Neural progenitor cell (in vitro differentiated cells): ENCODE data around the gene MYL3. TPM values are rescaled to one million over a fixed set of nuclear protein-coding genes. Genes with fewer than 3 reads are reported as not detected.
"Not testable (repeated sequence)": the region's sequence is repeated elsewhere in the genome, so short reads cannot be mapped to it uniquely, and the experiment has no call there.

Experiments
- DNase-seq: peaks from one replicate; pipeline ENCODE4 v3.0.0-alpha.2; 2016; ENCODE audit warnings: low spot score
- H2AFZ ChIP-seq: fragments of 200-600 bp; sonication (generic); replicated peaks from 2 replicates; pipeline ENCODE4 v1.6.1; 2016; ENCODE audit warnings: antibody characterized with exemption
- H3F3A ChIP-seq: fragments of 200-600 bp; sonication (generic); 2 replicates; pipeline ENCODE4 v1.6.1; 2016; ENCODE audit warnings: antibody characterized with exemption, low read depth
- H3K27ac ChIP-seq: fragments of 200-600 bp; sonication (generic); 2 replicates; pipeline ENCODE4 v1.5.1; 2016; ENCODE audit warnings: mild to moderate bottlenecking
- H3K27me3 ChIP-seq: fragments of 200-600 bp; sonication (generic); 2 replicates; pipeline ENCODE4 v1.6.1; 2016; ENCODE audit warnings: mild to moderate bottlenecking, moderate library complexity
- H3K36me3 ChIP-seq: fragments of 200-600 bp; sonication (generic); 2 replicates; pipeline ENCODE4 v1.5.1; 2016
- H3K4me1 ChIP-seq: fragments of 200-600 bp; sonication (generic); 2 replicates; pipeline ENCODE4 v1.6.1; 2016; ENCODE audit warnings: mixed run types
- H3K4me2 ChIP-seq: fragments of 200-600 bp; sonication (generic); 2 replicates; pipeline ENCODE4 v1.6.1; 2016
- H3K4me3 ChIP-seq: fragments of 200-600 bp; sonication (generic); 2 replicates; pipeline ENCODE4 v1.5.1; 2016
- H3K79me2 ChIP-seq: fragments of 200-600 bp; sonication (generic); 2 replicates; pipeline ENCODE4 v1.6.1; 2016; ENCODE audit warnings: low read depth
- H3K9ac ChIP-seq: fragments of 200-600 bp; sonication (generic); 2 replicates; pipeline ENCODE4 v1.6.1; 2016
- H3K9me3 ChIP-seq: fragments of 200-600 bp; sonication (generic); 2 replicates; pipeline ENCODE4 v1.5.1; 2016; ENCODE audit warnings: low read depth
- H4K20me1 ChIP-seq: fragments of 200-600 bp; sonication (generic); 2 replicates; pipeline ENCODE4 v1.6.1; 2016; ENCODE audit warnings: low read depth
- H3K27ac Mint-ChIP-seq: 3 replicates; pipeline ENCODE4 v1.8.0; 2021; ENCODE audit warnings: mixed read lengths
- H3K27me3 Mint-ChIP-seq: 2 replicates; pipeline ENCODE4 v1.8.0; 2022; ENCODE audit warnings: low read depth, mild to moderate bottlenecking, inconsistent platforms, moderate library complexity, mixed read lengths; ENCODE audit not compliant: insufficient read depth
- H3K36me3 Mint-ChIP-seq: 3 replicates; pipeline ENCODE4 v1.8.0; 2021; ENCODE audit warnings: mixed read lengths
- H3K4me1 Mint-ChIP-seq: 3 replicates; pipeline ENCODE4 v1.8.0; 2021; ENCODE audit warnings: mixed read lengths
- H3K4me3 Mint-ChIP-seq: 3 replicates; pipeline ENCODE4 v1.8.0; 2021; ENCODE audit warnings: mild to moderate bottlenecking, moderate library complexity, mixed read lengths
- H3K9me3 Mint-ChIP-seq: 3 replicates; pipeline ENCODE4 v1.8.0; 2020; ENCODE audit warnings: mixed read lengths
- CTCF ChIP-seq: fragments of 200-600 bp; sonication (generic); IDR thresholded peaks from 2 replicates; pipeline ENCODE4 v1.5.1; 2017; ENCODE audit warnings: antibody characterized with exemption, mild to moderate bottlenecking
- EZH2 ChIP-seq: fragments of 200-600 bp; sonication (generic); IDR thresholded peaks from 2 replicates; pipeline ENCODE4 v1.6.1; 2017; ENCODE audit warnings: antibody characterized with exemption, mild to moderate bottlenecking, moderate library complexity
- EZH2phosphoT487 ChIP-seq: fragments of 200-600 bp; sonication (generic); IDR thresholded peaks from 2 replicates; pipeline ENCODE4 v1.6.1; 2017; ENCODE audit warnings: antibody characterized with exemption
- total RNA-seq: library from RNA; depleted of rRNA; stranded (reverse); fragments of >200 nt; gene quantifications from 2 replicates; pipeline ENCODE4 v1.2.3, GENCODE V29; 2015; ENCODE audit warnings: low replicate concordance

The MYL3 gene
- not detected in 2 replicates for total RNA-seq

- H3K4me2 ChIP-seq: no peak within 1 kb of the TSS
- Mint-ChIP-seq H3K27ac (peak within 1 kb of the TSS; percentile 65), H3K4me3 (no peak within 1 kb of the TSS), H3K27me3 (peaks cover 2% of the 10 kb centered on the region), H3K9me3 (no peaks in the 10 kb centered on the region), H3K4me1 (peaks cover 21% of the 10 kb centered on the region), H3K36me3 (no peaks in the 10 kb centered on the region)
- no peak within 1 kb of the TSS for H3K27ac ChIP-seq
- no peaks in the 10 kb centered on the region for H3K27me3 ChIP-seq
- no peaks in the 10 kb centered on the region for H3K9me3 ChIP-seq
- H3K9ac ChIP-seq: no peak within 1 kb of the TSS
- peak; percentile 30 for DNase-seq
- H3K4me3 ChIP-seq: no peak within 1 kb of the TSS
- TF ChIP-seq EZH2 (no peak), EZH2phosphoT487 (no peak), CTCF (no peak)
- no peaks in the 10 kb centered on the region for H3K36me3 ChIP-seq
- no peaks in the 10 kb centered on the region for H4K20me1 ChIP-seq
- H3F3A ChIP-seq: no peaks in the 10 kb centered on the region
- H3K4me1 ChIP-seq: peaks cover 10% of the 10 kb centered on the region
- H3K79me2 ChIP-seq: no peaks in the 10 kb centered on the region
- H2AFZ ChIP-seq: no peak within 1 kb of the TSS
These were observed at the start of gene MYL3 for GRCh38 chr3:46863261-46863782. Gene MYL3, minus strand, starts transcription at chr3:46863444. Its CDS starts 54 bp downstream, at chr3:46863390.

GRCh38 chr3:46912986-46913385 lies 49.7 kb upstream of the MYL3 start:
- Histone ChIP-seq H3K4me2 (no peak overlapping the region), H3K27me3 (no peaks in the 10 kb centered on the region), H3K9me3 (no peaks in the 10 kb centered on the region), H4K20me1 (no peaks in the 10 kb centered on the region), H3K4me3 (no peak overlapping the region), H3K27ac (no peak overlapping the region), H3K36me3 (peaks cover 6% of the 10 kb centered on the region), H3K9ac (no peak overlapping the region), H3K79me2 (no peaks in the 10 kb centered on the region), H3K4me1 (no peaks in the 10 kb centered on the region), H2AFZ (no peak overlapping the region), H3F3A (peaks cover 3% of the 10 kb centered on the region)
- TF ChIP-seq EZH2phosphoT487 (no peak), CTCF (no peak), EZH2 (no peak)
- peaks cover 3% of the 10 kb centered on the region for H3K9me3 Mint-ChIP-seq
- no peak overlapping the region for H3K27ac Mint-ChIP-seq
- H3K4me1 Mint-ChIP-seq: no peaks in the 10 kb centered on the region
- no peak overlapping the region for H3K4me3 Mint-ChIP-seq
- H3K27me3 Mint-ChIP-seq: no peaks in the 10 kb centered on the region
- peaks cover 12% of the 10 kb centered on the region for H3K36me3 Mint-ChIP-seq
- DNase-seq: no peak

DNA sequence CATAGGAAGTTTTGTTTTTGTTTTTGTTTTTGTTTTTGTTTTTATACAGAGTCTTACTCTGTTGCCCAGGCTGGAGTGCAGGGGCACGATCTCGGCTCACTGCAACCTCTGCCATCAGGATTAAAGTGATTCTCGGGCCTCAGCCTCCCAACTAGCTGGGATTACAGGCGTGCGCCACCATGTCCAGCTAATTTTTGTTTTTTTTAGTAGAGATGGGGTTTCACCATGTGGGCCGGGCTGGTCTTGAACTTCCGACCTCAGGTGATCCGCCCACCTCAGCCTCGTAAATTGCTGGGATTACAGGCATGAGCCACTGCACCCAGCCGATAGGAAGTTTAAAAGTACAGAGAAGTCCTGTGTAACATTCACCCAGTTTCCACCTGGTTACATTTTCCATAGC lies 47.7 kb upstream of the MYL3 start:
- H3K36me3 ChIP-seq, H3K9me3 Mint-ChIP-seq, H2AFZ ChIP-seq, H3K27me3 ChIP-seq, H4K20me1 ChIP-seq, H3F3A ChIP-seq, H3K27me3 Mint-ChIP-seq, H3K27ac ChIP-seq, H3K4me3 Mint-ChIP-seq, H3K27ac Mint-ChIP-seq, H3K4me3 ChIP-seq, H3K4me1 Mint-ChIP-seq, H3K36me3 Mint-ChIP-seq, H3K9me3 ChIP-seq, H3K4me1 ChIP-seq, H3K9ac ChIP-seq, DNase-seq, H3K79me2 ChIP-seq, H3K4me2 ChIP-seq: not testable (repeated sequence)

DNA sequence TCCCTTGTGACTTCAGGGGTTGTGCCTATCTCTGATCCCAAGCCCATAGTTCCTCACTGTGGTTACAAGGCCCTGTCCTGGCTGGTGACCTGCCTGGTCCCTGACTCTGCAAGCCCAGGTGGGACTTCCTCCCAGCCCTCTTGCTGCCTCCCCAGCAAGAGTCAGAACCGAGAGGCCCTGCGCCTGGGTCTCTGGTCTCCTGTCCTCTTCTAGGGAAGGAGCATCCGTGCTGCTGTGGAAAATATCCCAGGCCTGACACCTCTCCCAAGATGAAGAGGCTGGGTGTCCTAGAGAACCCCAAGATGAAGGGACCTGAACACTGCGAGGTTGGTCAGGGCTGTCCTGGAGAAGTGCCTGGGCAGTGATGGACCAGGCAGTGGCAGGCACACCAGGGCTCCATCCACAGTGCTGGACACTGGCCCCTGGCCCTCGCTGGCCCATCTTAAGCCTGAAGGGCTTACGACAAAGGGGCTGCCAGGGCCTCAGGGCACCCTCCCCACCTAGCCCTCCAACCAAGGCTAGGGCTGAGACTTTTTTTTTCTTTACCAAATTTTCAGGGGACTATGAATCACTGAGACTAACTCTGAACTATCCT lies 47.0 kb upstream of the MYL3 start:
- no peaks in the 10 kb centered on the region for H3K36me3 ChIP-seq
- no peaks in the 10 kb centered on the region for H3F3A ChIP-seq
- DNase-seq: no peak
- H3K4me3 Mint-ChIP-seq: no peak overlapping the region
- no peak overlapping the region for H3K4me3 ChIP-seq
- H3K9ac ChIP-seq: no peak overlapping the region
- no peaks in the 10 kb centered on the region for H3K4me1 Mint-ChIP-seq
- no peaks in the 10 kb centered on the region for H3K9me3 Mint-ChIP-seq
- no peaks in the 10 kb centered on the region for H4K20me1 ChIP-seq
- H3K79me2 ChIP-seq: no peaks in the 10 kb centered on the region
- H3K4me1 ChIP-seq: no peaks in the 10 kb centered on the region
- H3K27ac ChIP-seq: no peak overlapping the region
- no peak for TF ChIP-seq EZH2phosphoT487
- H3K27me3 Mint-ChIP-seq: no peaks in the 10 kb centered on the region
- H3K27ac Mint-ChIP-seq: no peak overlapping the region
- no peaks in the 10 kb centered on the region for H3K36me3 Mint-ChIP-seq
- no peak overlapping the region for H2AFZ ChIP-seq
- H3K9me3 ChIP-seq: no peaks in the 10 kb centered on the region
- H3K27me3 ChIP-seq: no peaks in the 10 kb centered on the region
- no peak overlapping the region for H3K4me2 ChIP-seq
